Activated gamma-delta T cell (primary cell): ENCODE results near the gene B3GAT2.
"Not testable (repeated sequence)": the region's sequence is repeated elsewhere in the genome, so short reads cannot be mapped to it uniquely, and the experiment has no call there.

Experiments
- DNase-seq: peaks from one replicate; lab custom pipeline; 2025; lab: John Stamatoyannopoulos, UW
- total RNA-seq, 2 donors: gene quantifications; one replicate each; lab custom pipeline; 2026; lab: John Stamatoyannopoulos, UW

B3GAT2 gene, protein sequence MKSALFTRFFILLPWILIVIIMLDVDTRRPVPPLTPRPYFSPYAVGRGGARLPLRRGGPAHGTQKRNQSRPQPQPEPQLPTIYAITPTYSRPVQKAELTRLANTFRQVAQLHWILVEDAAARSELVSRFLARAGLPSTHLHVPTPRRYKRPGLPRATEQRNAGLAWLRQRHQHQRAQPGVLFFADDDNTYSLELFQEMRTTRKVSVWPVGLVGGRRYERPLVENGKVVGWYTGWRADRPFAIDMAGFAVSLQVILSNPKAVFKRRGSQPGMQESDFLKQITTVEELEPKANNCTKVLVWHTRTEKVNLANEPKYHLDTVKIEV
- 0 reads per million in 2 donors for total RNA-seq

GRCh38 chr6:70956451-70957283 is at the start of gene B3GAT2:
Gene B3GAT2 (minus strand): TSS chr6:70957060. CDS start chr6:70956429, 631 bp downstream.
- DNase-seq: peak; percentile 17

GRCh38 chr6:70998148-70998547 is 41.3 kb upstream of the B3GAT2 start:
- DNase-seq: no peak

GRCh38 chr6:70997379-70997778 is 40.5 kb upstream of the B3GAT2 start:
- DNase-seq: no peak

DNA sequence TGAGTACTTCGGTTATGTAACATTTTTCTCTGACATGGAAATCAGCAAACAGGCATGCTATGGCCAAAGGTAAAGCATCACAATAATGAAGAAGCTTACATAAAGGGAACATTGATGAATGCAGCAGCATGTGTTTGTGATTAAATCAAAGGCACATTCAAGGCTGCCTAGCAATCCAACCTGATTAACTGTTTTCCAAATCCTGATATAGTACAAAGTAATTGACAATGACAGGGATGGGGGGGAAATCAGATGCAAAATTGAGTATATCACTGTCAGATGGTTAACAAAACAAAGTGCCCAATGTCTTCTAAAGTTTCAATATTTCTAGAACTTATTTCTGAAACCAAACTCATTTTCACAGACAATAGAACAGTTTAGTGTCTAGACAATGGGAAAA is 39.2 kb upstream of the B3GAT2 start:
- DNase-seq: no peak

DNA sequence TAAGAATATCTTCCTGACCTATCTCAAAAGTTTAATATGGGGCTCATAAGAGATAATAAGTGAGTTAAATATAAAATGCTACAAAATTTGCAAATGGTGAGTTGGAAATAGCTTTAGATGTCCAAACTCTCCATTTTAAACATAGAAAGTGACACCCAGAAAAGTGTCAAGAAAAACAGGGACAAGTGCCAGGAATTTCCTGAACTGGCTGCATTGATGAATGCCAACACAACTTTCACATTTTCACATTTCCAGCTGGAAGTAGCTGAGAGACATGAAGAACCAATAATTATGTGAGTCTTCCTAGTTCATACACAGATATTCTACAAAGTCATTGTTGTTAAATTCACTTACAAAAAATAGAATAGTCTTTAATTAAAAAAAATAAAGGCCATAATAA is 38.6 kb upstream of the B3GAT2 start:
- no peak for DNase-seq

- DNase-seq: no peak
Measured at GRCh38 chr6:70991253-70991652, 34.4 kb upstream of the B3GAT2 start.

DNA sequence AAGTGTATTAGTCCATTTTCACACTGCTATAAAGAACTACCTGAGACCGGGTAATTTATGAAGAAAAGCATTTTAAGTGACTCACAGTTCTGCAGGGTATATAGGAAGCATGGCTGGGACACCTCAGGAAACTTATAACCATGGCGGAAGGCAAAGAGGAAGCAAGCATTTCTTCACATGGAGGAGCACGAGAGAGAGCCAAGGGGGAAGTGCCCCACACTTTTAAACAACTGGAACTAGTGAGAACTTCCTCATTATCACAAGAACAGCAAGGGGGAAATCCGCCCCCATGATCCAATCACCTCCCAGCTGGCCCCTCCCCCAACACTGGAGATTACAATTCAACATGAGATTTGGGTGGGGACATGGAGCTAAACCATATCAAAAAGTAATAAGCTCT is 28.3 kb upstream of the B3GAT2 start:
- no peak for DNase-seq

GRCh38 chr6:70982747-70983146 is 25.9 kb upstream of the B3GAT2 start:
- DNase-seq: no peak

- no peak for DNase-seq
Measured at GRCh38 chr6:70980727-70981126, 23.9 kb upstream of the B3GAT2 start.

DNA sequence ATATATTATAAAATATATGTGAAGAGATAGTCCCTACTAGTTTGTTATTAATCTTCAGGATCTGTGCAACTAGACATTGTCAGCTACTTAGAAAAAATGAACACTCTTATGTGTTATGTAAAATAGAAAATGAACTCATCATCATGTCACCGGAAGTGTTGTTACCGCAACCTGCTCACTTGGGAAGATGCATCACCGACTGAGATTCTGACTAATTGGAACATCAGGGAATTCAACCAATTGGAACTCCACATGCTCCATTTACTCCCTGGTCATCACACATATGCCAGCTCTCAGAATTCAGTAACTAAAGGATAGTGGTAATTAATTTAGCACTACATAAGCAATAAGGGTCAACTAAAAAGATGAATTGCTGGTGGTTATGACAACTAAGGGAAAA is 16.7 kb upstream of the B3GAT2 start:
- no peak for DNase-seq

- no peak for DNase-seq
Measured at GRCh38 chr6:70967049-70967448, 10.2 kb upstream of the B3GAT2 start.

GRCh38 chr6:70957284-70957617 is 391 bp upstream of the B3GAT2 start:
- no peak for DNase-seq

DNA sequence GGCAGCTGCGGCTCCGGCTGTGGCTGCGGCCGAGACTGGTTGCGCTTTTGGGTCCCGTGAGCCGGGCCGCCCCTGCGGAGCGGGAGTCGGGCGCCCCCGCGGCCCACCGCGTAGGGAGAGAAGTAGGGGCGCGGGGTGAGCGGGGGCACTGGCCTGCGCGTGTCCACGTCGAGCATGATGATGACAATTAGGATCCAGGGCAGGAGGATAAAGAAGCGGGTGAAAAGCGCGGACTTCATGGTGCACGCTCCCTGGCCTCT is 739 bp downstream of the B3GAT2 start:
- DNase-seq: no peak

- DNase-seq: peak; percentile 63
Measured at GRCh38 chr6:70955441-70956190, 1.2 kb downstream of the B3GAT2 start.

GRCh38 chr6:70954750-70955149 is 2.1 kb downstream of the B3GAT2 start:
- no peak for DNase-seq

GRCh38 chr6:70954176-70954575 is 2.7 kb downstream of the B3GAT2 start:
- DNase-seq: no peak

- no peak for DNase-seq
Measured at GRCh38 chr6:70952608-70953165, 4.2 kb downstream of the B3GAT2 start.

DNA sequence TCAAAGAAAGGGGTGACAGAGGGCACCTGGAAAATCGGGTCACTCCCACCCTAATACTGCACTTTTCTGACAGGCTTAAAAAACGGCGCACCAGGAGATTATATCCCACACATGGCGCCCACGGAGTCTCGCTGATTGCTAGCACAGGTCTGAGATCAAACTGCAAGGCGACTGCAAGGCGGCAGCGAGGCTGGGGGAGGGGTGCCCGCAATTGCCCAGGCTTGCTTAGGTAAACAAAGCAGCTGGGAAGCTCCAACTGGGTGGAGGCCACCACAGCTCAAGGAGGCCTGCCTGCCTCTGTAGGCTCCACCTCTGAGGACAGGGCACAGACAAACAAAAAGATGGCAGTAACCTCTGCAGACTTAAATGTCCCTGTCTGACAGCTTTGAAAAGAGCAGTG is 12.5 kb downstream of the B3GAT2 start:
- DNase-seq: not testable (repeated sequence)

DNA sequence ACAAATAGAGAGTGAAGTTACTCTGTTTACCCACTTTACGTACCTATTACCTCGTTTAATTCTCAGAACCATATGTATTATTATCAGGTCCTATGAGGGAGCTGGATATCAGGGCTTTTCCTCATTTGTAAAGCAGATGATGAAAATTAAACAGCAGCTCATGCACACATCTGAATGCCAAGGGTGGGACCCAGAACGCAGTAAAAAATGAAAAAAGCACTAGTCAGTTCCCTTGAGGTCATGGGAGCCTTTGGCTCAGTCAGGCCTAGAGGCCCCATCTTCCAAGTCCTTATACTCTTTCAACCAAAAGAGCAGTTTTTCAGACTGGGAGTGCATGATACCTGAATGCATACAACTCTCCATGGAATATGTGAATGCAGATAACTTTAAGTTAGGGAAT is 23.0 kb downstream of the B3GAT2 start:
- no peak for DNase-seq

DNA sequence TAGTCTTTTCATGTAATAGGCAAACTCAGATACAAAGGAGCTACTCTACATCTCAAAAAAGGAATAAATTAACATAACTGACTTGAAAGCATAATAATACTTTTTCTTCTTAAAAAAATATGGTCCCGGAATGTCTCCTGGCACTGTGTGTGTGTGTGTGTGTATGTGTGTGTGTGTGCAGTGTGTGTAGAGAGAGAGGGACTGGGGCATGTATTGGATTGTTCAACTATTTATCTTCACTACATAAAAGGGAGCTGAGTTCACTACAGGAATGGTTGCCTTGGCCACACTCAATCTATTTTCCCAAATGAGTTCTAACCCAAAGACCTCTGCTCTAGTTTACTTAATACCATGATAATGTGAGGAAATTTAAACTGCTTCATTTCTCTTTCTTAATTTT is 51.1 kb downstream of the B3GAT2 start:
- DNase-seq: no peak

DNA sequence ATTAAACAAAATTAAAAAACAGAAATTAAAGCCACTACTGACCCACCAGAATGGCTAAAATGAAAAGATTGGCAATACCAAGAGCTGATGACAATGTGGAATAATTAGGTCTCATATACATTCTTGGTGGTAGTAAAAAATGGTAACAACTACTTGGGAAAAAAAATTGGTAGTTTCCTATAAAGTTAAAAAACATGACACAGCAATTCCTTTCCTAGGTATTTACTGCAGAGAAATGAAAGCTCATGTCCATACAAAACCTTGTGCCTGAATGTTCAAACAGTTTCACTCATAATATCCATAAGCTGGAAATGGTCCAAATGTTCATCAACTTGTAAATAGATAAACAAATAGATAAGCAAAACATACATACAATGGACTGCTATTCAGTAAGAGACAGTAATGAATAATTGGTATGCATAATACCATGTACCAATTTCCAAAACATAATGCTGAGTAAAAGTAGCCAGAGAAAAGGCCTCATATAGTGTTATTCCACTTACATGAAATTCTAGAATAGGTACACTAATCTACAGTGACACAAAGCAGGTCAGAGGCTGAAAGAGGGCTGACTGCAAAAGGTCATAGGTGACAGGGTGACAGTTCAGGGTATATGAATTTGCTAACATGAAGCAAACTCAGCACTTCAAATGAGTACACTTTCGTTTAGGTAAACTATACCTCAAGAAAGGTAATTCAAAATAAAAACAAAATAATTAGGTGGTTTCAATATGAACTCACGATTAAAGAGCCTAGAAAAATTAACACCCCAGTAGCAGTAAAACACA is 53.0 kb downstream of the B3GAT2 start:
- no peak for DNase-seq

- DNase-seq: no peak
Measured at GRCh38 chr6:70901324-70901723, 55.5 kb downstream of the B3GAT2 start.
